ENCODE data around the gene DLGAP1.

GRCh38 chr18:4438938-4439337, 16.2 kb downstream of the DLGAP1 start:
- TF ChIP-seq, protein P1, sequence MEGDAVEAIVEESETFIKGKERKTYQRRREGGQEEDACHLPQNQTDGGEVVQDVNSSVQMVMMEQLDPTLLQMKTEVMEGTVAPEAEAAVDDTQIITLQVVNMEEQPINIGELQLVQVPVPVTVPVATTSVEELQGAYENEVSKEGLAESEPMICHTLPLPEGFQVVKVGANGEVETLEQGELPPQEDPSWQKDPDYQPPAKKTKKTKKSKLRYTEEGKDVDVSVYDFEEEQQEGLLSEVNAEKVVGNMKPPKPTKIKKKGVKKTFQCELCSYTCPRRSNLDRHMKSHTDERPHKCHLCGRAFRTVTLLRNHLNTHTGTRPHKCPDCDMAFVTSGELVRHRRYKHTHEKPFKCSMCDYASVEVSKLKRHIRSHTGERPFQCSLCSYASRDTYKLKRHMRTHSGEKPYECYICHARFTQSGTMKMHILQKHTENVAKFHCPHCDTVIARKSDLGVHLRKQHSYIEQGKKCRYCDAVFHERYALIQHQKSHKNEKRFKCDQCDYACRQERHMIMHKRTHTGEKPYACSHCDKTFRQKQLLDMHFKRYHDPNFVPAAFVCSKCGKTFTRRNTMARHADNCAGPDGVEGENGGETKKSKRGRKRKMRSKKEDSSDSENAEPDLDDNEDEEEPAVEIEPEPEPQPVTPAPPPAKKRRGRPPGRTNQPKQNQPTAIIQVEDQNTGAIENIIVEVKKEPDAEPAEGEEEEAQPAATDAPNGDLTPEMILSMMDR (IDR thresholded peaks at IDR 0.05), result no peak
- TF ChIP-seq POLR2A (IDR thresholded peaks at IDR 0.05), result no peak

Data from testis (tissue), 2 donors.